HG02852 (cell line): ENCODE results near the gene ZNF578.
"Not testable (repeated sequence)": the region's sequence is repeated elsewhere in the genome, so short reads cannot be mapped to it uniquely, and the experiment has no call there.

Experiments
- ATAC-seq: cut with Tn5 transposase; IDR thresholded peaks from one replicate; pipeline ENCODE4 v1.9.1; 2021; ENCODE audit warnings: mild to moderate bottlenecking, moderate library complexity; ENCODE audit not compliant: unreplicated experiment

The ZNF578 gene

GRCh38 chr19:52557231-52557995 is 104.1 kb downstream of the ZNF578 start:
- no peak for ATAC-seq

GRCh38 chr19:52558732-52559445 is 105.5 kb downstream of the ZNF578 start:
- not testable (repeated sequence) for ATAC-seq

GRCh38 chr19:52561611-52562010 is 108.3 kb downstream of the ZNF578 start:
- ATAC-seq: not testable (repeated sequence)
